ENCODE measurements around the gene C14orf119. TPM values are rescaled to one million over a fixed set of nuclear protein-coding genes. Genes with fewer than 3 reads are reported as not detected.

C14orf119 gene
- total and polyA plus RNA-seq, 9 of the 15 experiments (the other 6 are each of a cell fraction or from before 2014, with no cell fraction given), result 36.7 to 251 (median 51.8) TPM

DNA sequence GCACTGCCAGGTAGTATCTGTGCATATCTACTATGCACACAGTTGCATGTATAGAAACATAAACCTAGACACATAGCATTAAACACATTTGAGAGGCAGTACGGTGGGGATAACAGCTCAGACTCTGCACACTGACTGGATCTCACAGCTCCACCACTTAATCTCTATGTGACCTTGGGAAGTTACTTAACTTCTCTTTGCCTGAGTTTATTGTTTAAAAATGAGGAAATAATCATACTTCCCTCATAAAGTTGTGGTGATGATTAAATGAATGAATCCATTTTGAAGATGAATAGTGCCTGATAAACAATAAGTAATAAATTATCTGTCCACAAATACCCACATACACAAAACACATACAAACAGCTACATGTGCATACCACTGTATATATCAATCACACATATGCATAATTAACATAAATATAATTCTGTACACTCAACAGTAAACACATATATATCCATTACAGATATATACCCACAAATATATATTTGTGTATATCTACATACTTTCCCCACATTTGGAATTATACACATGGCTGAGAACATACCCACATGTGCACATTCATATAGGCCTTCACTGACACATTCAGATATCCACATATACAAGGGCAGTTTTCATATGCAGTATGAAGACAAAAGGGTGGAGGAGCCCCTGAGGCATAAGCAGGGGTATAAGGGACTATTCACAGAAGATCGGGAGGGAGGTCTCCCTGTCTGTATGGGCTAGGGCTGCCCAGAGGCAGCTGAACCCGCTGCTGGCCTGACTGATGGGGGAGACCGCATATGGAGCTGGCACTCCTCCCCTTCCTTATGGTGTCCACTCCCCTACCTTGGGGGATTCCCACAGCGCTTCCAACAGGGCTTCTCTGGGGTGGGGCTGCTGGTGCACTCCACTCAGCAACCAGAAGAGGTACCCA lies 43.9 kb upstream of the C14orf119 start:
- Histone ChIP-seq H4K20me1 (replicated peaks; ENCODE audit: control insufficient read depth, insufficient read depth, low read length) (no peaks in the 10 kb centered on the region), H3K27me3 (ENCODE audit: control insufficient read depth in 2 of 2, insufficient read depth in 2 of 2, low read length in 2 of 2) (no peaks in the 10 kb centered on the region), H3K27ac (ENCODE audit: extremely low read depth, low read depth, low read length) (no peak overlapping the region), H3K4me3 (no peak overlapping the region), H3K9me3 (replicated peaks; ENCODE audit: control insufficient read depth, insufficient read depth, low read depth, low read length) (no peaks in the 10 kb centered on the region), H3K36me3 (ENCODE audit: control insufficient read depth, insufficient read depth, low read length) (peaks cover 5% of the 10 kb centered on the region; the same call in 1 of the 3 replicates), H3K9ac (ENCODE audit: insufficient read depth in 1 of 2, low read depth in 2 of 2, low read length in 2 of 2) (no peak overlapping the region), H3K4me2 (ENCODE audit: insufficient read depth, low read length) (no peak overlapping the region), H3K79me2 (ENCODE audit: control insufficient read depth, insufficient read depth, low read length) (no peaks in the 10 kb centered on the region), H2AFZ (ENCODE audit: low read depth, low read length) (no peak overlapping the region), H3K9me1 (ENCODE audit: control insufficient read depth, insufficient read depth, low read length) (no peaks in the 10 kb centered on the region), H3K4me1 (replicated peaks in 1 of 2; ENCODE audit: control insufficient read depth in 2 of 2, insufficient read depth in 2 of 2, low read length in 2 of 2) (peaks cover 4 to 31% of the 10 kb centered on the region in 2 experiments; a peak in 4 of 5 replicates)
- WGBS (ENCODE audit: insufficient coverage, low coverage, missing lambda C conversion rate), result 46% methylated on average over 3 of the region's 5 CpGs
- ATAC-seq (no peak), FAIRE-seq (peak; percentile 19), DNase-seq (ENCODE audit: extremely low read depth in 1 of 4, low spot score in 3 of 4) (no peak)
- ChIA-PET CTCF (ENCODE audit: low intra/inter-chr PET ratio) (interaction anchor here (1.8 to 9.2 kb wide), 3 partner anchors 56 to 78 kb away, joined by 11 to 141 read pairs (median 45); no protein-coding TSS in a partner anchor), POLR2A (interaction anchor here (0.6 to 1.5 kb wide), 5 partner anchors 57 to 118 kb away, joined by 3 to 5 read pairs (median 3); partner anchors contain the start of gene AJUBA)
- BruUV-seq (replicated peaks), result no TSS peak
- intact Hi-C loops (cut with micrococcal nuclease), result loop anchor here (1.0 kb wide), 1 partner anchor 57 kb away; no protein-coding TSS in a partner anchor
- in situ Hi-C loops (cut with MboI), result loop anchor here (5.0 kb wide), 1 partner anchor 74 kb away; no protein-coding TSS in a partner anchor
- TF ChIP-seq, protein P1, sequence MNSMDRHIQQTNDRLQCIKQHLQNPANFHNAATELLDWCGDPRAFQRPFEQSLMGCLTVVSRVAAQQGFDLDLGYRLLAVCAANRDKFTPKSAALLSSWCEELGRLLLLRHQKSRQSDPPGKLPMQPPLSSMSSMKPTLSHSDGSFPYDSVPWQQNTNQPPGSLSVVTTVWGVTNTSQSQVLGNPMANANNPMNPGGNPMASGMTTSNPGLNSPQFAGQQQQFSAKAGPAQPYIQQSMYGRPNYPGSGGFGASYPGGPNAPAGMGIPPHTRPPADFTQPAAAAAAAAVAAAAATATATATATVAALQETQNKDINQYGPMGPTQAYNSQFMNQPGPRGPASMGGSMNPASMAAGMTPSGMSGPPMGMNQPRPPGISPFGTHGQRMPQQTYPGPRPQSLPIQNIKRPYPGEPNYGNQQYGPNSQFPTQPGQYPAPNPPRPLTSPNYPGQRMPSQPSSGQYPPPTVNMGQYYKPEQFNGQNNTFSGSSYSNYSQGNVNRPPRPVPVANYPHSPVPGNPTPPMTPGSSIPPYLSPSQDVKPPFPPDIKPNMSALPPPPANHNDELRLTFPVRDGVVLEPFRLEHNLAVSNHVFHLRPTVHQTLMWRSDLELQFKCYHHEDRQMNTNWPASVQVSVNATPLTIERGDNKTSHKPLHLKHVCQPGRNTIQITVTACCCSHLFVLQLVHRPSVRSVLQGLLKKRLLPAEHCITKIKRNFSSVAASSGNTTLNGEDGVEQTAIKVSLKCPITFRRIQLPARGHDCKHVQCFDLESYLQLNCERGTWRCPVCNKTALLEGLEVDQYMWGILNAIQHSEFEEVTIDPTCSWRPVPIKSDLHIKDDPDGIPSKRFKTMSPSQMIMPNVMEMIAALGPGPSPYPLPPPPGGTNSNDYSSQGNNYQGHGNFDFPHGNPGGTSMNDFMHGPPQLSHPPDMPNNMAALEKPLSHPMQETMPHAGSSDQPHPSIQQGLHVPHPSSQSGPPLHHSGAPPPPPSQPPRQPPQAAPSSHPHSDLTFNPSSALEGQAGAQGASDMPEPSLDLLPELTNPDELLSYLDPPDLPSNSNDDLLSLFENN (IDR thresholded peaks at IDR 0.05; ENCODE audit: low read depth in 2 of 2, low read length in 2 of 2), result no peak
- TF ChIP-seq TEAD4 (IDR thresholded peaks at IDR 0.05; ENCODE audit: low read length) (no peak), TEAD4 (CRISPR knock-in tag; IDR thresholded peaks at IDR 0.05; ENCODE audit: borderline replicate concordance) (no peak), ZNF644 (tag; IDR thresholded peaks at IDR 0.05; ENCODE audit: low read depth) (no peak), GATAD2A (IDR thresholded peaks at IDR 0.05) (no peak), FOSL1 (tag; conservative IDR thresholded peaks at IDR 0.05) (no peak), ZBTB7A (IDR thresholded peaks at IDR 0.05; ENCODE audit: borderline replicate concordance, control insufficient read depth, low read depth, low read length) (no peak), FOXA1 (IDR thresholded peaks at IDR 0.05; ENCODE audit: borderline replicate concordance) (no peak), ZNF174 (CRISPR knock-in tag; IDR thresholded peaks at IDR 0.05) (no peak), FOXK2 (conservative IDR thresholded peaks at IDR 0.05 in 1 of 2, IDR thresholded peaks at IDR 0.05 in 1 of 2; ENCODE audit: low read depth in 2 of 2) (no peak), CBFA2T2 (conservative IDR thresholded peaks at IDR 0.05) (no peak), SRSF1 (IDR thresholded peaks at IDR 0.05; ENCODE audit: low read depth, low read length) (no peak), KLF13 (tag; IDR thresholded peaks at IDR 0.05; ENCODE audit: borderline replicate concordance, low read depth) (no peak), SUPT5H (IDR thresholded peaks at IDR 0.05) (no peak), OTX1 (CRISPR knock-in tag; IDR thresholded peaks at IDR 0.05) (no peak)
- TF ChIP-seq, protein P2, sequence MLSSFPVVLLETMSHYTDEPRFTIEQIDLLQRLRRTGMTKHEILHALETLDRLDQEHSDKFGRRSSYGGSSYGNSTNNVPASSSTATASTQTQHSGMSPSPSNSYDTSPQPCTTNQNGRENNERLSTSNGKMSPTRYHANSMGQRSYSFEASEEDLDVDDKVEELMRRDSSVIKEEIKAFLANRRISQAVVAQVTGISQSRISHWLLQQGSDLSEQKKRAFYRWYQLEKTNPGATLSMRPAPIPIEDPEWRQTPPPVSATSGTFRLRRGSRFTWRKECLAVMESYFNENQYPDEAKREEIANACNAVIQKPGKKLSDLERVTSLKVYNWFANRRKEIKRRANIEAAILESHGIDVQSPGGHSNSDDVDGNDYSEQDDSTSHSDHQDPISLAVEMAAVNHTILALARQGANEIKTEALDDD (IDR thresholded peaks at IDR 0.05), result no peak
- TF ChIP-seq, protein P3, sequence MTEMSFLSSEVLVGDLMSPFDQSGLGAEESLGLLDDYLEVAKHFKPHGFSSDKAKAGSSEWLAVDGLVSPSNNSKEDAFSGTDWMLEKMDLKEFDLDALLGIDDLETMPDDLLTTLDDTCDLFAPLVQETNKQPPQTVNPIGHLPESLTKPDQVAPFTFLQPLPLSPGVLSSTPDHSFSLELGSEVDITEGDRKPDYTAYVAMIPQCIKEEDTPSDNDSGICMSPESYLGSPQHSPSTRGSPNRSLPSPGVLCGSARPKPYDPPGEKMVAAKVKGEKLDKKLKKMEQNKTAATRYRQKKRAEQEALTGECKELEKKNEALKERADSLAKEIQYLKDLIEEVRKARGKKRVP (CRISPR knock-in tag; IDR thresholded peaks at IDR 0.05), result no peak

All from K562 (cell line).